Caco-2 (cell line): ENCODE data around the gene MBD6. TPM values are rescaled to one million over a fixed set of nuclear protein-coding genes. Genes with fewer than 3 reads are reported as not detected.
"Not testable (repeated sequence)": the region's sequence is repeated elsewhere in the genome, so short reads cannot be mapped to it uniquely, and the experiment has no call there.

Experiments used
- BruUV-seq: library from RNA; stranded (reverse); fragments of 400-500 nt; replicated peaks from 2 replicates; lab custom pipeline; 2021; lab: Mats Ljungman, UMichigan
- CTCF ChIA-PET: fragments of 300-600 bp; sonication (Branson Sonifier 250); formaldehyde crosslinking; loops from one replicate; lab custom pipeline; 2022; ENCODE audit warnings: antibody characterized with exemption; lab: Charles Lee
- POLR2A ChIA-PET: fragments of 300-600 bp; sonication (Branson Sonifier 250); formaldehyde crosslinking; loops from one replicate; lab custom pipeline; 2022; ENCODE audit warnings: antibody characterized with exemption; lab: Charles Lee
- DNase-seq, 2 experiments: peaks; one replicate each; pipeline versions ENCODE4 v3.0.0 to v3.0.0-alpha.2; 2020 to 2022
- H3K27me3 ChIP-seq: replicated peaks from 2 replicates; pipeline ENCODE4 v1.6.0; 2011; ENCODE audit warnings: low read length; ENCODE audit not compliant: control insufficient read depth, insufficient read depth
- H3K36me3 ChIP-seq: 2 replicates; pipeline ENCODE4 v1.5.1; 2011; ENCODE audit warnings: low read length; ENCODE audit not compliant: control insufficient read depth, insufficient read depth
- H3K4me1 ChIP-seq: fragments of 250-450 bp; sonication (Bioruptor Pico); 2 replicates; pipeline ENCODE4 v1.5.1; 2020; ENCODE audit warnings: mild to moderate bottlenecking
- H3K4me3 ChIP-seq: 2 replicates; pipeline ENCODE4 v1.5.1; 2011; ENCODE audit warnings: low read depth, mild to moderate bottlenecking, control low read depth, low read length
- H3K9me3 ChIP-seq: fragments of 250-450 bp; sonication (Bioruptor Pico); 2 replicates; pipeline ENCODE4 v1.5.1; 2020; ENCODE audit warnings: mild to moderate bottlenecking, moderate library complexity
- H3K27ac Mint-ChIP-seq: one replicate; pipeline ENCODE4 v1.8.0; 2022; ENCODE audit warnings: mixed read lengths; ENCODE audit not compliant: unreplicated experiment
- H3K27me3 Mint-ChIP-seq: one replicate; pipeline ENCODE4 v1.8.0; 2022; ENCODE audit warnings: mixed read lengths; ENCODE audit not compliant: insufficient read depth, unreplicated experiment
- H3K36me3 Mint-ChIP-seq: one replicate; pipeline ENCODE4 v1.8.0; 2022; ENCODE audit warnings: mild to moderate bottlenecking, mixed read lengths; ENCODE audit not compliant: insufficient read depth, unreplicated experiment
- H3K4me1 Mint-ChIP-seq: one replicate; pipeline ENCODE4 v1.8.0; 2022; ENCODE audit warnings: low read depth, mixed read lengths; ENCODE audit not compliant: unreplicated experiment
- H3K4me3 Mint-ChIP-seq: one replicate; pipeline ENCODE4 v1.8.0; 2022; ENCODE audit warnings: mild to moderate bottlenecking, moderate library complexity, mixed read lengths; ENCODE audit not compliant: unreplicated experiment
- H3K9me3 Mint-ChIP-seq: one replicate; pipeline ENCODE4 v1.8.0; 2022; ENCODE audit warnings: mixed read lengths; ENCODE audit not compliant: unreplicated experiment
- intact Hi-C: fragments of 100-400 bp; cut with micrococcal nuclease; formaldehyde crosslinking; loops from one replicate; pipeline ENCODE4 v1.10.0; 2022; ENCODE audit not compliant: unreplicated experiment
- total RNA-seq: library from RNA; stranded (reverse); gene quantifications from 2 replicates; pipeline ENCODE4 v1.2.3, GENCODE V29; 2022
- TF ChIP-seq, protein P1 (sequence below), 2 experiments: fragments of 200-600 bp in 1 of 2; IDR thresholded peaks; 1 replicate in 1 of 2; 2 replicates in 1 of 2; pipeline versions ENCODE4 v1.5.1 to v1.8.0; 2011 to 2022; ENCODE audit warnings: antibody characterized with exemption in 1 of 2, control low read depth in 1 of 2, inconsistent platforms in 1 of 2, low read depth in 1 of 2, low read length in 1 of 2, mild to moderate bottlenecking in 1 of 2, moderate library complexity in 1 of 2; ENCODE audit not compliant: insufficient read depth in 1 of 2, severe bottlenecking in 1 of 2, unreplicated experiment in 1 of 2

The MBD6 gene
- total RNA-seq, 1 experiment from 2014 or later = 82.2 TPM

DNA sequence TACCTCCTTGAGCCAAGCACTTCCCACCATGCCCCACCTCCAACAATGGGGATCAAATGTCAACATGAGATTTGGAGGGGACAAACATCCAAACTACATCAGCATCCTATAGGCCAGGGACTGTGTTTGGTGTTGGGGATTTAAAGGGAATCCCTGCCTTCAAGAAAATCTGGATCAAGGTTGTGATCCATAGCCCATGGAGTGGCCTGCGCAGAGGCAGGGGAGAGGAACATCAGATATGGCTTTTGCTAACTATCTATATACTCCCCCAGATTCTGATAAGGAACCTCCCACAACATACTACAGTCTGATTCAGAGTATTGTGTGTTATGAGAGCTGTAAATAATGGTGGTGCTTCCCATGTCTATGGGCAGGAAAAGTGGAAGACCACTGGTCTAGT, 32.3 kb downstream of the MBD6 start:
- intact Hi-C loops = no loop called here
- no peaks in the 10 kb centered on the region for H3K4me1 Mint-ChIP-seq
- H3K36me3 Mint-ChIP-seq = no peaks in the 10 kb centered on the region
- DNase-seq = no peak
- H3K9me3 Mint-ChIP-seq = no peaks in the 10 kb centered on the region
- H3K4me3 Mint-ChIP-seq = no peak overlapping the region
- TF ChIP-seq, protein P1, sequence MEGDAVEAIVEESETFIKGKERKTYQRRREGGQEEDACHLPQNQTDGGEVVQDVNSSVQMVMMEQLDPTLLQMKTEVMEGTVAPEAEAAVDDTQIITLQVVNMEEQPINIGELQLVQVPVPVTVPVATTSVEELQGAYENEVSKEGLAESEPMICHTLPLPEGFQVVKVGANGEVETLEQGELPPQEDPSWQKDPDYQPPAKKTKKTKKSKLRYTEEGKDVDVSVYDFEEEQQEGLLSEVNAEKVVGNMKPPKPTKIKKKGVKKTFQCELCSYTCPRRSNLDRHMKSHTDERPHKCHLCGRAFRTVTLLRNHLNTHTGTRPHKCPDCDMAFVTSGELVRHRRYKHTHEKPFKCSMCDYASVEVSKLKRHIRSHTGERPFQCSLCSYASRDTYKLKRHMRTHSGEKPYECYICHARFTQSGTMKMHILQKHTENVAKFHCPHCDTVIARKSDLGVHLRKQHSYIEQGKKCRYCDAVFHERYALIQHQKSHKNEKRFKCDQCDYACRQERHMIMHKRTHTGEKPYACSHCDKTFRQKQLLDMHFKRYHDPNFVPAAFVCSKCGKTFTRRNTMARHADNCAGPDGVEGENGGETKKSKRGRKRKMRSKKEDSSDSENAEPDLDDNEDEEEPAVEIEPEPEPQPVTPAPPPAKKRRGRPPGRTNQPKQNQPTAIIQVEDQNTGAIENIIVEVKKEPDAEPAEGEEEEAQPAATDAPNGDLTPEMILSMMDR (IDR thresholded peaks at IDR 0.05; ENCODE audit: insufficient read depth in 1 of 2, low read depth in 1 of 2, low read length in 1 of 2, severe bottlenecking in 1 of 2, unreplicated experiment in 1 of 2) = no peak
- Histone ChIP-seq H3K27me3 (no peaks in the 10 kb centered on the region), H3K4me3 (no peak overlapping the region), H3K9me3 (no peaks in the 10 kb centered on the region), H3K36me3 (no peaks in the 10 kb centered on the region), H3K4me1 (no peaks in the 10 kb centered on the region)
- peaks cover 16% of the 10 kb centered on the region for H3K27me3 Mint-ChIP-seq
- H3K27ac Mint-ChIP-seq = no peak overlapping the region
- CTCF ChIA-PET = no interaction called here
- POLR2A ChIA-PET = no interaction called here
- BruUV-seq = no TSS peak

DNA sequence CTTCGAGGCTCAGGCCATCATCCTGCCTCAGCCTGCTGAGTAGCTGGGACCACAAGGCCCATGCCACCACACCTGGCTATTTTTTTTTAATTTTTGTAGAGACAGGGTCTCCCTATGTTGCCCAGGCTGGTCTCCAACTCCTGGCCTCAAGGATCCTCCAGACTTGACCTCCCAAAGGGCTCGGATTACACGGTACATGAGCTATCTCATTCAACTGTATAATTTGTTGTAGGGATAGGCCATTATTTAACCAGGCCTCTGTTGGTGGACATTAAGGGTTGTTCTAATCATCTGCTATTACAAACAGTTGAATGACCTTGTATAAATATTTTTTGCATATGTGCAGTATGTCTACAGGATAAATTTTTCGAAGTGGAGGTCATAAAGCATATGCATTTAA, 36.2 kb downstream of the MBD6 start:
- intact Hi-C loops = no loop called here
- no peak overlapping the region for H3K27ac Mint-ChIP-seq
- ChIA-PET CTCF (no interaction called here), POLR2A (no interaction called here)
- DNase-seq = no peak
- Histone ChIP-seq H3K36me3 (no peaks in the 10 kb centered on the region), H3K27me3 (no peaks in the 10 kb centered on the region), H3K4me3 (no peak overlapping the region), H3K9me3 (no peaks in the 10 kb centered on the region), H3K4me1 (no peaks in the 10 kb centered on the region)
- H3K36me3 Mint-ChIP-seq = no peaks in the 10 kb centered on the region
- TF ChIP-seq, protein P1 (IDR thresholded peaks at IDR 0.05; ENCODE audit: insufficient read depth in 1 of 2, low read depth in 1 of 2, low read length in 1 of 2, severe bottlenecking in 1 of 2, unreplicated experiment in 1 of 2) = no peak
- no peak overlapping the region for H3K4me3 Mint-ChIP-seq
- H3K4me1 Mint-ChIP-seq = no peaks in the 10 kb centered on the region
- H3K27me3 Mint-ChIP-seq = peaks cover 14% of the 10 kb centered on the region
- BruUV-seq = no TSS peak
- no peaks in the 10 kb centered on the region for H3K9me3 Mint-ChIP-seq

DNA sequence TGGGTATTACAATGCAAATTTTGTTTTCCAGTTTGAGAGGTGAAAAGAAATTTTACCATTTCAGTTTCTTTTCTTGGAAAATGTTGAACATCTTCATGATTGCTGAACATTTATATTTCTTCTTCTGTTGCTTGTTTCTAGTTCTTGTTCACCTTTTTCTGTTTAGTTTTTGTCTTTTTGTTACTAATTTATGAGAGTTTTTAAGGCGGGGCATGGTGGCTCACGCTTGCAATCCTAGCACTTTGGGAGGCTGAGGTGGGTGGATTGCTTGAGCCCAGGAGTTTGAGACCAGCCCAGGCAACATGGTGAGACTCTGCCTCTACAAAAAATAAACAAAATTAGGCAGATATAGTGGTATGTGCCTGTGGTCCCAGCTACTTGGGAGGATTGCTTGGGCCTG, 37.9 kb downstream of the MBD6 start:
- ChIA-PET CTCF (no interaction called here), POLR2A (no interaction called here)
- TF ChIP-seq, protein P1 (IDR thresholded peaks at IDR 0.05; ENCODE audit: insufficient read depth in 1 of 2, low read depth in 1 of 2, low read length in 1 of 2, severe bottlenecking in 1 of 2, unreplicated experiment in 1 of 2) = no peak
- H3K9me3 ChIP-seq = no peaks in the 10 kb centered on the region
- DNase-seq = no peak
- BruUV-seq = no TSS peak
- no peaks in the 10 kb centered on the region for H3K27me3 ChIP-seq
- Mint-ChIP-seq H3K9me3 (no peaks in the 10 kb centered on the region), H3K4me3 (no peak overlapping the region), H3K36me3 (no peaks in the 10 kb centered on the region), H3K27me3 (peaks cover 18% of the 10 kb centered on the region), H3K4me1 (no peaks in the 10 kb centered on the region), H3K27ac (no peak overlapping the region)
- intact Hi-C loops = no loop called here
- H3K4me3 ChIP-seq = no peak overlapping the region
- H3K36me3 ChIP-seq = no peaks in the 10 kb centered on the region
- no peaks in the 10 kb centered on the region for H3K4me1 ChIP-seq

DNA sequence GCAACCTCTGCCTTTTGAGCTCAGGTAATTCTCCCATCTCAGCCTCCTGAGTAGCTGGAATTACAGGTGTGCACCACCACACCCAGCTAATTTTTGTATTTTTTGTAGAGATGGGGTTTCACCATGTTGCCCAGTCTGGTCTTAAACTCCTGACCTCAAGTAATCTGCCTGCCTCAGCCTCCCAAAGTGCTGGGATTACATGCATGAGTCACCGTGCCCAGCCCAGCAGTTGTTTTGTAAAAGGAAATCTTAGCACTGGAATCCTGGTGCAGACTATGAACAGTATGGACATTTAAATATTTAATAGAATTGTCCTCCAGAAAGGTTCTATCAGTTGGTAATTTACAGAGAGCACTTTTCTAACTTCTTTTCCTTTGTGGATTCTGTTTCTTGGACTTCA, 38.5 kb downstream of the MBD6 start:
- BruUV-seq, H3K36me3 Mint-ChIP-seq, H3K9me3 ChIP-seq, H3K36me3 ChIP-seq, DNase-seq, H3K4me3 ChIP-seq, POLR2A ChIA-PET, H3K4me1 ChIP-seq, H3K4me1 Mint-ChIP-seq, H3K9me3 Mint-ChIP-seq, H3K27me3 ChIP-seq, H3K4me3 Mint-ChIP-seq, H3K27ac Mint-ChIP-seq, intact Hi-C loops: not testable (repeated sequence)
- peaks cover 18% of the 10 kb centered on the region for H3K27me3 Mint-ChIP-seq
- CTCF ChIA-PET = interaction anchor here (0.6 kb wide), 1 partner anchor 72 kb away, joined by 3 read pairs; the partner anchor contains the start of gene B4GALNT1
